HPDE6-E6E7 (cell line): ENCODE measurements around the gene NR2F1.

Experiments used
- DNase-seq: peaks from one replicate; pipeline ENCODE4 v3.0.0; 2011; ENCODE audit warnings: missing footprints; ENCODE audit errors: extremely low spot score

NR2F1 gene

DNA sequence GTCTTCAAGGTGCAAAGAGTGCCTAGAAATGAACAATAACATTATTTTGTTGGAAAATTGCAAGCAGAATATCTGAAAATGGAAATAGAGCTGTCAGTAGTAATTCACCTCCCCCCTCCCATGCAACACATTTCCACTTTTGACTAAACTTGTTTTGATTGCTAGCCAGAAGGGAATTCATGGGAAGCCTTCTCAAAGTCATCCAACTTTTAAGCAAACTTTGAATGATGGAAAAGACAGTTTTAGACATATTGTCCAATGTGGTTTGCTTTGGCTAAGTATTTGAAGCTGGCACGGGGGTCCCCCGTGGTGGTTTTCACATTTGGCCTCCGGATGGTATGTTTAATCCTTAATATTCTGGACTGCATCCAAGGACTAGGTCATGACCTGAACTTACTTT lies 7.5 kb downstream of the NR2F1 start:
- DNase-seq = no peak

DNA sequence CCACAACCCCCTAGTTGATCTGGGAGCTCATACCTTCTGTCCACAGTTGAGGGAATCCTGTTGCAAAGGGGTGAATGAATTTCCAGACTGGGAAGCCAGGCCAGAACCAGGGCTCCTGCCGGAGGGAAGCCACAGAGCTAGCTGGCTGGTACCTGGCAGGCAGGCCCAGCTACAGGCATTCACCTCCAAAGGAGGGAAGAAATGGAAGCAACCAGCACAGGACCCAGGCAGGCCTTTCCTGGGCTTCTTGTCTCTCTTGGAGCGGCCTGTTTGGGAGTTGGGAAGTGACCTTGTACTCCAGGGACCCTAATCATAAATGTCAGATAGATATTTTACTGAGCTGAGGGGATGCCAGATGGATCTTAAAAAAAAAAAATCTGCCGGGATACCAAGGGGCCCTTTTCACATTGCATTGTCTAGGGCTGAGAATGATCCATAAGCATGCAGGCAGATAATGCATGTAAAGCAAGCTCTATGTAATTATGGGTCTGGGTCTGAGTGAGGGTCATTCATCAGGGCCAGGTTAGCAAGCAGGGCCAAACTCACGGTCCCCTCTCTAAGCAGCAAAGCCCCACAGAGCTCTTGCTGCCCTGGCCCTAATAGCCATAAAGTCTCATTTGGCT lies 8.4 kb downstream of the NR2F1 start:
- no peak for DNase-seq

DNA sequence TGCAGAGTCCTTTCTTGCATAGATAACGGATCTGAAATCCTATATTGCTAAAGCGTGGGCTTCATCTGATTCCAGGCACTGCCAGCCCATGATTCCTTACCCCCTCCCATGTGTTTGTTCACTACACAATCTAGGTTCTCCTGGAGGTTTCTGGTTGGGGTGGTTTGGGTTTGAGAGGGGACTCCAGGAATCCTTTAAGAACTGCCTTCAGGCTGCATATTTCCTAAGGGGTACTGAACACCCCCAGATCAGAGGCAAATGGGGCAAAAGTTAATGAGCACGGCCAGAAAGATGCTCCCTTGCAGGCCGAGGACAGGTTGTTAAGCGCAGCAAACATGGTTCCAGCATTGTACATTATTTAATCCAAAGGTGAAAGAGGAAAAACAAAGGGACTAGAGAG lies 9.9 kb downstream of the NR2F1 start:
- DNase-seq = no peak

DNA sequence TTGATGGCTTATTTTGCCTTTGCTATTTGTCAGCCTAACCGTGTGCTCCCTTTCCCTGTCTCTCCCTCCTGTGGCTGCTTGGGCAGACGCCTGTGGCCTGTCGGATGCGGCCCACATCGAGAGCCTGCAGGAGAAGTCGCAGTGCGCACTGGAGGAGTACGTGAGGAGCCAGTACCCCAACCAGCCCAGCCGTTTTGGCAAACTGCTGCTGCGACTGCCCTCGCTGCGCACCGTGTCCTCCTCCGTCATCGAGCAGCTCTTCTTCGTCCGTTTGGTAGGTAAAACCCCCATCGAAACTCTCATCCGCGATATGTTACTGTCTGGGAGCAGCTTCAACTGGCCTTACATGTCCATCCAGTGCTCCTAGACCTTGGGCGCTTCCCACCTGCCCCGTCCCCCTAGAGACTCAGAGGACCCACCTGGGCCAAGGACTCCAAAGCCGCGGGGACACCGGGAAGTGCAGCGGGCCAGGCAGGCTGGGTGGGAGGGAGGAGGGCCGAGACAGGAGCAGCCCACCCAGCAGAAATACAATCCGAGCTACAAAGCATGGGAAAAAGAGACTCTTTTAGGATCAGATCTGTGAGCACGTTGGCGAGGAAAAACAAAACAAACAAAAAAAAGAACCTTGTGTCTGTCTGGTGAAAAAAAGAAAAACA lies 10.6 kb downstream of the NR2F1 start:
- DNase-seq = no peak

DNA sequence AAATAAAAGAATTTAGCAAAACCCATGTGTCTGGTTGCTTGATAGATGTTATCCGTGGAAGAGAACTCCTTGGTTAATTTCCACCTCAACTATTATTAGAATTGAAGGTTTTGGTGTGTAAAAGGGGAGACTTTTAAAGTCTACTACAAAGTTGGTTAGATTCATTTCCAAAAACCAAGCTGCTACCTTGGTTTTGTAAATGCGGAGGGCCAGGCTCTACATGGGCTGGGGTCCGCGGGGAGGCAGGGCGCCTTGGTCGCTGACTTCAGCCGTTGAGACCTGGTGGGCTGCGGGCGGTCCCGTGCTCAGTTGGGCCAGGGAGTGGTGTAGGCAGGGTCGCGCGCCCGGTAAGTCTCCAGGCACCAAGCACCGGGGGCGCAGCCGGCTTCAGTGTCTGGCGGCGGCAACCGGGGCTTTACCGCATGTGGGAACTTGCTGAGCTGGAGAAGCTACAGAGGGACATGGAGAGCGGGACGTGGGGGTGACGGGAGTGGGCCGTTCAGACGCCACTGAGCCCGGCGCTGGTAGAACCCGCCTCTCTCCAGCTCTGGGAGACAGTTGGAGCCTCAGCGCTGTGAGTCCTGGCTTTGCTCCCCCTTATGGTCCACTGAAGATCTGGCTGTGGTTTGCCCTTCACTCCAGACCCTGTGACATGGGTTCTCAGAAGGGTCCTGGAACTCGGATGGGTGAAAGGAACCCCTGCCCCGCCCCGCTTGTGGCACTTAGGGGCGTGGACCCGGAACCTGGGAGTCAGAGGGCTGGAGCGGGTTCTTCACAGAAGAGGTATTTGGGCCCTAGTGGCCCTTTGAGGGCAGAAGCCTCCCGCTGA lies 11.8 kb downstream of the NR2F1 start:
- no peak for DNase-seq

DNA sequence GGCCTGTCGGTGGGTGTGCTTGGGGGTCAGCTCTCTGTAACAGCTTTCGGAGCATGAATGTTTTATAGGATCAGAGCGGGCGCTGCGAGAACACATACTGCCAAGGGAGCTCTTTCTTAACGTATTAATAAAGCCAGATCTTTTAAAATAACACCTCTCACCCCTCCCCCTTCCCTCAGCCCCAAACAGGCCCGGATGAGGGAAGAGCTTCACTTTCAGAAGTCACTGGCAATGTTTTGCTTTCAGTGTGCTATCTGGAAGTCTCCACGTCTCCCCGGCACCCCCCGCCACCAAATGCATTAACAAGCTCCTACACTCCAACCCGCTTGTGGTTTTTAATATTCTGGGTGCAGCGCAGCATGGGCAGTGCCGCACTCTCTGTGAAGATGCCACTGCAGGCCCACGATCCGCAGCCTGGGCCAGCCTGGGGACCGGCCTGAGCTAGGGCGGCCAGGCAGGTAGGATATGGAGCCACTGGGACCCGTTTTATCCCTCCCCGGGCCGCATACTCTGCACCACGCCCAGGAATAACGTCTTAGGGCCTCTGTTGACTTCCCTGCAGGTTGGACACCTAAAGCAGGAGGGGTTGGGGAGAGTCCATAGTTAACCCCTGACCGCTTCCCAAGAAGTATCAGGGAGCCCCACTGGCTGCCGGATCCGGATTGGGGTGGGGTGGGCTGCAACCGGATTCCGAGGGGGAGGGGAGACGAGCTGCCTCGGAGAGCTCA lies 12.6 kb downstream of the NR2F1 start:
- no peak for DNase-seq

DNA sequence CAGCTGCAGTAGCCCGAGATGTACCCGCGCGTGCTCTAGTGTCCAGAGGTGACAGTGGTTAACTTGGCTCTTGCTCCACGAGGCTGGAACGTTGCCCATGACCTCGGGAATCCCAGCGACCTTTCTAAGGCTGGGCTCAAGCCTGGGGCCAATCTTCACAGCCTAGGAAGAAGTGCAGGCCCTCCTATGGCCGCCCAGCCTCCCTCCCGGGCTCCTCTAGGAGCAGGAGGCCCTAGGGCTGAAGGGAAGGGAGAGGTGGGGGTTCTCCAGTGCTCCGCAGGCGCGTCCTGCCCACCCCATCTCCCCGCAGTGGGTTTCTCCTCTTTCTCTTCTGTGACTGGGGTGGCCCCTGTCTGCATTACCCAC lies 13.3 kb downstream of the NR2F1 start:
- DNase-seq = no peak

DNA sequence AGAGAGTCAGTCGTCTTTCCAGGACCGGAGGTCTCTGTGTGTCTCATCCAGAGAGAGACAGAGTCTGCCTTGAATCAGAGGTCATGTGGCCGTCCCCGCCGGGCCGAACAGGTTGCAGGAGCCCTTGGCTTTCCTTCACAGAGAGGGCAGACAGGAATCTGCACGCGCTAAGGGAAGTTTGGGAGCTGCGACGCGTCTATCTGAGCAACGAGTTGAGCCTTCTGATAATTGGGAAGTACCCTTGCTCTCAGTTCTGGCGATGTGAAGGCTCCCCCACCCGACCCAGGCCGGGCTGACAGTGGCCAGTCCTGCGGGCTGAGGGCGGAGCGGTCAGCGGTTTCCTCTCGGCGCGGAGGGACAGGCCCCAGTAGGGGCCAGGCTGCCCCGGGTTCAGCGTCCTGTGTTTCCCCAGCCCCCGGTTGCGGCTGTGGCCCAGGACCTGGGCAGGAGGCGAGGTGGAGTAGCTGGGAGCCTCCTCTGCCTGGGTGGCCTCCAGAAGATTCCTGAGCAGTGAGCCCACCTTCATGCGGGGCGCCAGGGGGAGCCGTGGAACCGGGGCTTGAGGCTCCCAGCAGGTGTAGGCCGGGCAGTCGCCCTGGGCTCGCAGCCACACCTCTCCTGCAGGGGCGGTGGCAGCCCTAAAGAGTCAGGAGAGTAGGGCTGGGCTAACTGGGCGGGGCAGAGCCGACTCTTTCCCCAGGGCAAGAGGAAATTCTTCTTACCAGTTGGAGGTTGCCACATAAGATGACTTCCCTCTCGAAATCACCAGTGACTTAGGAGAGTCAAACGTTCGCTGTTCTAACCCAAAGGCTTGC lies 13.9 kb downstream of the NR2F1 start:
- DNase-seq = no peak

DNA sequence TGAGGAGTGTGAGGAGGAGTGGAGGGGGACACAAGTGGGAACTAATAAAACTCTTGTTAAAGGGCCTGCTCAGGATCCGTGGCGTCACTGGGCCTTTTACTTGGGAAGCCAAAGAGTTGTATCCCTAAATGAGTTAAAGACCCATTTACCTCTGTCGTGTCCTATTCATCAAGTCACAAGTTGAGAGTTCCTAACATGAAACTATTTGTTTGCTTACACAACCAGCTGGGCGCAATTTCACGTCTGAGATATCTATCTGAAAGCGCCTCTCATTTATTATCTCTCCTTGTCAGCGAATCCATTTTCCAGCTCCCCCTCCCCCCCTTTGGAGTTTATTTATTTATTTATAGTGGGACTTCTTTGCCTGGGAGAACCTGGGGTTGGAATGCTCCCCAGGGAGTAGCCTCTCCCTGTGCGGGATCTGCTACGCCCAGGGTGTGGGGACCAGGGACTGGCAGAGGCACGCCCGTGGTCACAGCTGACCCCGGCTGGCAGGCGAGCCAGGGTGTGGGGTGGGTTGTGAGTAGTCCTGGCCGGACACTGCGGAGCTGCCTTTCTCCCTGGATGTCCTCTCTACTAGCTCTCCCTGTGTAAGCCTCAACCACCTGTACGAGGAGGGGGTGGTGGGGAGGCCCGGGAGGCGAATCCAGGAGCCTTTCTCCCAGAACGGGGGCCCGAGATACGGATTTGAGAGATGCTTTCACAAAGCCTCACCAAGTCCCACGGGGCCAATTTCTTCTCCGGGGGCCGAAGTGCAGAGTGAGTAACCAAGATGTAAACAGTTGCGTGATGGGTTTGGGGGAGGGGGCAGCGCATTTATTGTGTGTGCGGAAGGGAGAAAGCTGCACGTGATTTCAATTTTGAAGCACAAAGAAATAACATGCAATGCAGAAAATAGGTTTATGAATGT lies 15.3 kb downstream of the NR2F1 start:
- DNase-seq = no peak

DNA sequence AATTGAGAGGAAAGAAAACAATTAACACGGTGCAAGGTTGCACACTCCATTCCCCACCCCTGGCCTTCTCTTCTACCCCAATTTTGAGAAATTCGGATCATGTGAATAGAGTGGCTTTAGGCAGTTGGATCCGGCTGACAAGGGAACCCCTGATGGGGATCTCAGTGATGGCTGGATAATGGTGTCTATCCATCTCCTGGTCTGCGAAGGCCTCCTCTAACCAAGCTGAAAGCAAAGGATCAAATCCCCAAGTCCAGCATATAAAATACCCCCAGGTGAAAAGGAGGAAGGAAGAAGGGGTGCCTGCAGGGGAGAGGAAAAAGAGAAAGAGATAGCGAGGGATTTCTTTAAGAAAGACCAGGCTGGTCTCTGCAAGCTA lies 16.0 kb downstream of the NR2F1 start:
- no peak for DNase-seq

DNA sequence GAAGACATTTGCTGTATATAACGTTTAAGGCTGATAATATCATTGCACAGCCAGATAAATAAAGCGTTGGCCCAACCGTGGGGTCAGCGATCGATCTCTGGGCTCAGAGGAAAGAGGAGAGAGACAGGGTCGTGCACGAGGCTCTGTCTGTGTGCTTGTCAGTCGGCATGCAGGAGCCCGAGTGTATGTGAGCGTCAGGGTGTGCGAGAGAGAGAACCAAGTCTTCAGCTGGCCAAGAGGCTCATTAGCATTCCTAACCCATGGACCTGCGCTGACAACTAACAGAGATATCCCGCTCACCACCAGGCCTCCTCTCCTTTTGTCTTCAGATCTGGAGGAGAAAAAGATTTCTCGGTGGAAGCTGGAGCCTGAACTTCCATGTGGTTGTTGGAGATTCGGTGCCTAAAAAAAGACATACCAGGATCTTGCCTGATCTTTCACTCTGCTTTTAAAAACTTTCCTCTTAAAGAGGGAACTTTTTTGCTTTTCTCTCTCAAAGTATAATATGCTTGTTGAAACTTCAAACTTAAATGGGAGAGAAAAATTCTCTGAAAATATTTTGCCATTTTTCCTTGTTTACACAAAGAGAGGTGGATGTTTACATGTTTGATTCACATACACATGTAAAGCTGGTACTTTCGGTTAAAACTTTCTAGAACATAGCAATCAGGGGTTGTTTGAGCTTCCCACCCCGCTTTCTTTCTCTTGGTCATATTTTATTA lies 16.5 kb downstream of the NR2F1 start:
- DNase-seq = no peak

DNA sequence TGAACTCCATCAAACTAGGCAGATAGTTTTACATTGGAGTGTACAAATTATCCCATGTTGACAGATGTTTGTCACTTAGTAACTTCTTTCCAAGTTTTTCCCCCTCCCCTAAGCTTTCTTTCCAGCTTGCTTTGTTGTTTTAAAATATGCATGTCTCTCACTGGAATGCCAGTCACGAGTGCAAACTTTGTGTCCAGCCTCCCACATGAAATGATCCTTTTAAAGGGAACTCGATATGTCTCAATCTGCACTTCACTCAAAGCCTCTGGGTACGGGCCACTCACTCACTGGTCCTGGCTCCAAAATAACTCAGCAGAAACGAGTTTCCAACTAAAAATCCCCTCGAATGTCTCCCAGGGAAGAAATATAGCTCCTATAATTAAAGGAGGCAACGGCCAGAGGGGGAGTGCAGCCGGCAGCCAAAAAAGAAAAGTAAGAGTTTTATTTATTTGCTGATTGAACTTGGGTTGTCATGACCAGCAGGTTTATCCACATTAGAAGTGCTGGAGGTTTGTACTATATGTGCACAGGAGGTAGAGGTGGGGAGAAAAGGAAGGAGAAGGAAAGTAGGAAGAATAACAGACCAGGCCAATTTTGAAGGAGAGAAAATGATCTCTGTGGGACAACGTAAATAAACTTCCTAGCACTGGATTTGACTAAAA lies 17.5 kb downstream of the NR2F1 start:
- no peak for DNase-seq

DNA sequence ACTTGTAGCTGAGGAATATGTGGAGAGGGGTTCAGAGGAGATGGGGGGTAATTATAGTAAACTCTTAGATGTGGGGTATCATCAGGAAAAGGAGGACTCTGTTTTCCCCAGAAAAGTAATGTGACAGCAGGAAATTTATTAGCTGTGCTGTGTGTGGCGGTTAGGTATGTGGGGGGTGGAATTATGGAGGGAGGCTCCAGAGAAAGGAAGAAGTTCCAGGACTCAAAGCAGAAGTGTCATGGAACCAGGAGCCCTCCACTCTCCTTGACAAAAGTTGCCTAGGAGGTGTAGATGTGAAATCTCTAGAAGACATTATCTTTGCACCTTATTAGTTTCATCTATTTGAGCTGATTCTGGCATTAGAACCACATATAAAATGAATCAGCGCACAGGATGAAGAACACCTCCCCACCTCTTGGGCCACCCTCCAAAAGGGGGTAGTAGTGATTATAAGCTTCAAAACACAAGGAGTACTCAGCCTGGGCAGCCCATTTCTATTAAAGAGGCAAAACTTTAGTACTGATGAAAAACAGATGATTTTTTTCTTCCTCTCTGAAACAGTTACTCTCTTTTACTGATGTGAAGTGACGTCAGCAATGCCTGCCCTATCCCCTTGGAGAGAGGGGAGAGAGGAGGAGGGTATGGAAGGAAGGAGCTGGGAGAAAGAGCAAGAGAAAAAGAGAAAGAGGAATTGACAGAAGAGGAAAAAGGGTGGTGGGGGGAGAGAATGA lies 18.2 kb downstream of the NR2F1 start:
- no peak for DNase-seq

DNA sequence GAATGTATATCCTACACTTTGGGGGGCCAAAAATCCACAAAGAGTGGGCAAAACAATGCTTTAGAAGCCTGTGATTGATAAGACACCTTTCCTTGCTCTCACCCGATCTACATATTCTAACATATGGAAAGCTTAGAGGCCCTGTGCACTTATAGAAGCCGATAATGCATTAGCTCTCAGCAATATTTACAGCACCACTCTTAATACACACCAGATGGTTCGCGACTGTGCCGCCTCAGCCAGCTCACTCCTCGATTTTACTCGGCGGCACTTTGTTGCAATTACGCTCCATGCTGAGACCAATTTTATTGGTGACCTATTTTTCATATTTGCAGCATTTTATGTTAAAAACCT lies 18.8 kb downstream of the NR2F1 start:
- no peak for DNase-seq

DNA sequence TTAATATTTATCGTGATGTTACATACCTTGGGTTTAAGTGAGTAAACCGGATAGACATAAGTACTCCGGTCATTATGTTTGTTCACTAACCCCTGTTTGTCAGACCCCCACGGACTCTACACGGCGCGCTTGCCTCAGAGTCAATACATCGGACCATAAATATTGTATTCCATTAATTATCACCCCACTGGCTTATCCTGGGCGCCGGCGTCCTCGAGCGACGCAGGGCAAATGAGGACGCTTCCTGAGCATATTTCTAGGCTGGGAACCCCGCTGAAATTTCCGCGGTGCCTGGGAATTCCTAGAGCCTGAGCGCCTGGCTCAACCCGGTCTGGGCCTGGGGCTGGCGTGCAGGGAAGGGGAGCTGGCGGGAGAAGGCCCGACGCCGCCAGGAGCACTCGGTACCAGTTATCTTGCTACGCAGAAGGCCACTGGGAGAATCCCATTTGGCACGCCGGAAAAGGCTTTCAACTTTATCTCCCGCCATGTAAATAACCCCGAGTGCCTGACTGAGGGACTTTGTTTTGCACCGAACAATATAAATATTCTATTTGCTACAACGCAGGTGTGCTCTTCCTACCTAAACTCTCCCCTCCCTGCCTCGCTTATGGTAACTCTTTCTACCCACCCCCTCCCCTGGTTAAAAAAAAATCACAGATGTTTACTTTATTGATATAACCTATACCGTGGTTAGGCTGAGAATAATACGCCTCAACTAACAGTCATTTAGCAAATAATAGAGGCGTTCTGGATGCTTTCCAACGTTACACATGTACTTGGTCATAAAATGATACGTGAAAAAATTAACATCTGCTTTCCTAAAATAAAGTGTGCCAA lies 19.4 kb downstream of the NR2F1 start:
- no peak for DNase-seq

DNA sequence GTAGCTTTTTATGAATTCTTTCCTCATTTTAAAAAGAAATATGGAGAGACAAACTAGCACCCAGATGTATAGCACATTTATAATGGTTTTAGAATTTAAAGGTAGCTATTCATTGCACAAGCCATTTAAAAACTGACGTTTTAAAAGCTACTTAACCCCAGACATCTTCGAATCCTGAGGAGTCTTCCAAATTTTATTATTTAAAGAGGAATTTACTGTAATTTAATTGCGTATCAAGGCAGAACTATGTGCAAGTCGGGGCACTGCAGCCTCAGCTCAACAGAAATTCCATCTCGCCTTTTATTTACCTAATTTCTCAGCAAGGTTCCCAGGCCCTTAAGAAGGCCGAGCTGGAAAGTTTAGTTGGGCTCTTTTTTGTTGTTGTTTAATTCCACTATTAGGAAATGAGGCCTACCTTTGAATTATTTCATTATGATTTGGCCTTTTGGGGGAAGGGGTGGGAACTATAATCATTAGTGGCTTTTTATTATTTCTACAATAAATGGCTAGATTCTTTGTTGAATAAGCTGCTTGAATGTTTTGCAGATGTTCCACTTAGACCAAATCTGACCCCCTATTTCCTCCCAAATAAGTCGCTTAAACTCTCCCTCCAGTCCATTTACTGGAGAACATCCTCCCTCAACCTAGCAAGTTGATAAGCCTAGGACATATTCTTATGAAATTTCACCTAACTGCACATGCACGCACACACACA lies 20.2 kb downstream of the NR2F1 start:
- DNase-seq = no peak
